Activated CD4-positive, CD25-positive, alpha-beta regulatory T cell (primary cell): ENCODE results near the gene OXSR1.
"Not testable (repeated sequence)": the region's sequence is repeated elsewhere in the genome, so short reads cannot be mapped to it uniquely, and the experiment has no call there.

ENCODE experiments used
- DNase-seq, 4 experiments: peaks; one replicate each; lab custom pipeline; 2025; lab: John Stamatoyannopoulos, UW

OXSR1 gene

GRCh38 chr3:38141952-38142273, 23.4 kb upstream of the OXSR1 start:
- no peak for DNase-seq

GRCh38 chr3:38142959-38143358, 22.4 kb upstream of the OXSR1 start:
- no peak for DNase-seq

GRCh38 chr3:38143511-38143910, 21.8 kb upstream of the OXSR1 start:
- no peak for DNase-seq

- no peak for DNase-seq
These were observed 18.8 kb upstream of the OXSR1 start for GRCh38 chr3:38146504-38146903.

GRCh38 chr3:38147421-38147820, 17.9 kb upstream of the OXSR1 start:
- no peak for DNase-seq

- DNase-seq: no peak
These were observed 16.9 kb upstream of the OXSR1 start for GRCh38 chr3:38148311-38148882.

- DNase-seq: no peak
These were observed 15.6 kb upstream of the OXSR1 start for GRCh38 chr3:38149708-38150107.

GRCh38 chr3:38150780-38151528, 14.4 kb upstream of the OXSR1 start:
- DNase-seq: no peak

- DNase-seq: no peak
These were observed 13.6 kb upstream of the OXSR1 start for GRCh38 chr3:38151667-38152265.

GRCh38 chr3:38152609-38153008, 12.7 kb upstream of the OXSR1 start:
- no peak for DNase-seq

- DNase-seq: no peak
These were observed 12.1 kb upstream of the OXSR1 start for GRCh38 chr3:38153221-38153620.

GRCh38 chr3:38154033-38154494, 11.3 kb upstream of the OXSR1 start:
- DNase-seq: no peak

GRCh38 chr3:38154625-38155255, 10.6 kb upstream of the OXSR1 start:
- DNase-seq: no peak

- no peak for DNase-seq
These were observed 9.5 kb upstream of the OXSR1 start for GRCh38 chr3:38155825-38156224.

GRCh38 chr3:38157117-38157516, 8.2 kb upstream of the OXSR1 start:
- DNase-seq: no peak

- no peak for DNase-seq
These were observed 7.7 kb upstream of the OXSR1 start for GRCh38 chr3:38157595-38157994.

GRCh38 chr3:38158472-38158871, 6.9 kb upstream of the OXSR1 start:
- no peak for DNase-seq

GRCh38 chr3:38160704-38161103, 4.6 kb upstream of the OXSR1 start:
- DNase-seq: not testable (repeated sequence)

- DNase-seq: no peak
These were observed 2.1 kb upstream of the OXSR1 start for GRCh38 chr3:38163117-38163840.

GRCh38 chr3:38163841-38164642, 1.3 kb upstream of the OXSR1 start:
- no peak for DNase-seq

GRCh38 chr3:38164643-38164951, 740 bp upstream of the OXSR1 start:
- DNase-seq: no peak
